A549 (cell line): ENCODE measurements around the gene MCM3AP. TPM values are rescaled to one million over a fixed set of nuclear protein-coding genes. Genes with fewer than 3 reads are reported as not detected.

ENCODE experiments used
- ATAC-seq, 2 experiments: fragments of 200-7000 bp in 1 of 2; fragments of >200 bp in 1 of 2; cut with Nextera tagmentation in 1 of 2; cut with Tn5 transposase in 1 of 2; 3 replicates each; pipeline versions ENCODE4 v1.8.0 to v1.9.1; 2018 to 2020; ENCODE audit warnings: mild to moderate bottlenecking in 1 of 2, moderate library complexity in 1 of 2
- CTCF ChIA-PET: fragments of 300-600 bp; sonication (Branson Sonifier 250); formaldehyde crosslinking; extraction: SDS; loops from one replicate; lab custom pipeline; 2021; ENCODE audit warnings: antibody characterized with exemption, inconsistent platforms; lab: Yijun Ruan, JAX
- POLR2A ChIA-PET: fragments of 350-600 bp; formaldehyde crosslinking; extraction: SDS; loops from one replicate; lab custom pipeline; 2021; ENCODE audit warnings: antibody characterized with exemption, inconsistent platforms; lab: Yijun Ruan, JAX
- DNase-seq, 2 experiments: peaks; one replicate each; pipeline versions ENCODE4 v3.0.0 to v3.0.0-alpha.2; 2011 to 2016; ENCODE audit warnings: low read depth in 1 of 2, low spot score in 1 of 2
- FAIRE-seq: peaks from 2 replicates; lab custom pipeline; 2011; peaks lifted over from hg19 to GRCh38; lab: Jason Lieb, UNC
- H3K27ac ChIP-seq, 2 experiments: fragments of >200 bp; sonication (Bioruptor Twin); formaldehyde crosslinking; 3 replicates each; pipeline ENCODE4 v1.5.1; 2016 to 2017
- H3K4me1 ChIP-seq: fragments of >200 bp; sonication (Bioruptor Twin); formaldehyde crosslinking; 3 replicates; pipeline ENCODE4 v1.6.1; 2016
- H3K4me2 ChIP-seq: fragments of >200 bp; sonication (Bioruptor Twin); formaldehyde crosslinking; 3 replicates; pipeline ENCODE4 v1.6.1; 2016
- H3K4me3 ChIP-seq: fragments of >200 bp; sonication (Bioruptor Twin); formaldehyde crosslinking; 3 replicates; pipeline ENCODE4 v1.5.1; 2016
- H3K9me3 ChIP-seq: fragments of >200 bp; sonication (Bioruptor Twin); formaldehyde crosslinking; 3 replicates; pipeline ENCODE4 v1.6.1; 2016
- BCL3 ChIP-seq: fragments of >200 bp; sonication (Bioruptor Twin); formaldehyde crosslinking; IDR thresholded peaks from 3 replicates; pipeline ENCODE4 v1.6.1; 2016
- BHLHE40 ChIP-seq: IDR thresholded peaks from 2 replicates; pipeline ENCODE4 v1.6.1; 2012; ENCODE audit warnings: low read depth, low read length, inconsistent platforms
- CBX2 ChIP-seq: fragments of 200-600 bp; sonication (generic); IDR thresholded peaks from 2 replicates; pipeline ENCODE4 v1.6.1; 2016; ENCODE audit warnings: low read depth, mild to moderate bottlenecking, borderline replicate concordance
- CBX8 ChIP-seq: fragments of 200-600 bp; sonication (generic); IDR thresholded peaks from 2 replicates; pipeline ENCODE4 v1.6.1; 2016
- CHD2 ChIP-seq: fragments of 150-350 bp; IDR thresholded peaks from 2 replicates; pipeline ENCODE4 v1.6.1; 2014; ENCODE audit warnings: low read length; ENCODE audit not compliant: partially characterized antibody
- CHD4 ChIP-seq: fragments of 200-600 bp; sonication (generic); IDR thresholded peaks from 2 replicates; pipeline ENCODE4 v1.6.1; 2016; ENCODE audit warnings: antibody characterized with exemption, mild to moderate bottlenecking, borderline replicate concordance
- ESRRA ChIP-seq: fragments of 150-350 bp; IDR thresholded peaks from 2 replicates; pipeline ENCODE4 v1.6.1; 2014; ENCODE audit warnings: mild to moderate bottlenecking, low read length, borderline replicate concordance
- FOSB ChIP-seq: fragments of 250-450 bp; sonication (Bioruptor Pico); IDR thresholded peaks from 2 replicates; pipeline ENCODE4 v1.5.0; 2020; ENCODE audit warnings: mild to moderate bottlenecking, moderate library complexity
- HOXA7 ChIP-seq: fragments of 250-450 bp; sonication (Bioruptor Pico); IDR thresholded peaks from 2 replicates; pipeline ENCODE4 v1.5.0; 2020; ENCODE audit warnings: mild to moderate bottlenecking, moderate library complexity
- JUN ChIP-seq, 2 experiments: fragments of >200 bp; sonication (Bioruptor Twin); formaldehyde crosslinking; IDR thresholded peaks; 2 replicates in 1 of 2; 3 replicates in 1 of 2; pipeline ENCODE4 v1.6.1; 2016 to 2017
- KDM5A ChIP-seq: fragments of 200-600 bp; sonication (generic); IDR thresholded peaks from 2 replicates; pipeline ENCODE4 v1.6.1; 2016; ENCODE audit warnings: antibody characterized with exemption, mild to moderate bottlenecking
- MAZ ChIP-seq: fragments of 150-350 bp; IDR thresholded peaks from 2 replicates; pipeline ENCODE4 v1.6.1; 2014; ENCODE audit warnings: antibody characterized with exemption, low read depth, low read length, borderline replicate concordance
- NFE2L2 ChIP-seq: fragments of 150-350 bp; conservative IDR thresholded peaks from 2 replicates; pipeline ENCODE4 v1.6.1; 2014; ENCODE audit warnings: low read length
- NPAS2 ChIP-seq: fragments of 250-450 bp; sonication (Bioruptor Pico); IDR thresholded peaks from 2 replicates; pipeline ENCODE4 v1.8.0; 2022; ENCODE audit warnings: mild to moderate bottlenecking, moderate library complexity, borderline replicate concordance
- POLR2A ChIP-seq: IDR thresholded peaks from 2 replicates; pipeline ENCODE4 v1.6.1; 2012; ENCODE audit warnings: mild to moderate bottlenecking, low read length
- POLR2AphosphoS2 ChIP-seq: conservative IDR thresholded peaks from 2 replicates; pipeline ENCODE4 v1.6.1; 2012; ENCODE audit warnings: low read length, improper control_type of control experiment, inconsistent platforms
- RAD21 ChIP-seq, 2 experiments: fragments of >200 bp in 1 of 2; sonication (Bioruptor Twin) in 1 of 2; formaldehyde crosslinking in 1 of 2; IDR thresholded peaks in 1 of 2; conservative IDR thresholded peaks in 1 of 2; 2 replicates in 1 of 2; 3 replicates in 1 of 2; pipeline ENCODE4 v1.6.1; 2012 to 2018; ENCODE audit warnings: inconsistent platforms in 1 of 2
- RARB ChIP-seq: fragments of 250-450 bp; sonication (Bioruptor Pico); IDR thresholded peaks from 2 replicates; pipeline ENCODE4 v1.8.0; 2021; ENCODE audit warnings: mild to moderate bottlenecking, moderate library complexity
- RCOR1 ChIP-seq: fragments of 150-350 bp; IDR thresholded peaks from 2 replicates; pipeline ENCODE4 v1.6.1; 2014; ENCODE audit warnings: antibody characterized with exemption, low read length, low read depth
- REST ChIP-seq: fragments of 200-600 bp; sonication (generic); IDR thresholded peaks from 2 replicates; pipeline ENCODE4 v1.6.1; 2016; ENCODE audit warnings: antibody characterized with exemption, mild to moderate bottlenecking, moderate library complexity
- RNF2 ChIP-seq: fragments of 200-600 bp; sonication (generic); IDR thresholded peaks from 2 replicates; pipeline ENCODE4 v1.6.1; 2016; ENCODE audit warnings: low read depth, mild to moderate bottlenecking, antibody characterized with exemption, moderate library complexity, borderline replicate concordance
- SMC3 ChIP-seq: fragments of >200 bp; sonication (Bioruptor Twin); formaldehyde crosslinking; IDR thresholded peaks from 3 replicates; pipeline ENCODE4 v1.6.1; 2018; ENCODE audit warnings: inconsistent platforms
- TP53 ChIP-seq: fragments of 250-450 bp; sonication (Bioruptor Pico); IDR thresholded peaks from 2 replicates; pipeline ENCODE4 v1.5.0; 2021; ENCODE audit warnings: mild to moderate bottlenecking, moderate library complexity
- ZC3H11A ChIP-seq: fragments of 450-650 bp; IDR thresholded peaks from 2 replicates; pipeline ENCODE4 v1.6.1; 2014; ENCODE audit warnings: antibody characterized with exemption, mild to moderate bottlenecking
- ZNF302 ChIP-seq: fragments of 250-450 bp; sonication (Bioruptor Pico); IDR thresholded peaks from 2 replicates; pipeline ENCODE4 v1.9.0; 2021; ENCODE audit warnings: inconsistent platforms, mild to moderate bottlenecking, moderate library complexity
- ZSCAN20 ChIP-seq: fragments of 250-450 bp; sonication (Bioruptor Pico); IDR thresholded peaks from 2 replicates; pipeline ENCODE4 v1.8.0; 2022; ENCODE audit warnings: mild to moderate bottlenecking, moderate library complexity
- WGBS: methylation state at CpG from one replicate; pipeline ENCODE4 v1.1.6; 2017; ENCODE audit errors: missing lambda C conversion rate; 5-methylcytosine and 5-hydroxymethylcytosine counted together
- polyA plus RNA-seq, 4 experiments: library from polyadenylated mRNA; depleted of rRNA in 3 of 4; stranded (reverse); fragments of >200 nt; fragmentation: RNase III in 1 of 4; extraction: RNeasy Plus Mini Kit Qiagen cat#74134 plus additional on column Dnase treatment in 1 of 4; gene quantifications; 2 replicates in 3 of 4; 3 replicates in 1 of 4; pipeline ENCODE4 v1.2.3, GENCODE V29; 2011 to 2017
- TF ChIP-seq, protein P1 (sequence below): fragments of 150-350 bp; IDR thresholded peaks from 2 replicates; pipeline ENCODE4 v1.6.1; 2014; ENCODE audit warnings: low read depth, mild to moderate bottlenecking, low read length
- TF ChIP-seq, protein P2 (sequence below): fragments of 450-650 bp; IDR thresholded peaks from 2 replicates; pipeline ENCODE4 v1.6.1; 2014; ENCODE audit warnings: antibody characterized with exemption
- TF ChIP-seq, protein P3 (sequence below): fragments of >200 bp; sonication (Bioruptor Twin); formaldehyde crosslinking; IDR thresholded peaks from 2 replicates; pipeline ENCODE4 v1.6.1; 2016

MCM3AP gene
- polyA plus RNA-seq, 2 of the 4 experiments (the other 2 are of a cell fraction): 41.2 to 43.6 TPM

- TF ChIP-seq, protein P1, sequence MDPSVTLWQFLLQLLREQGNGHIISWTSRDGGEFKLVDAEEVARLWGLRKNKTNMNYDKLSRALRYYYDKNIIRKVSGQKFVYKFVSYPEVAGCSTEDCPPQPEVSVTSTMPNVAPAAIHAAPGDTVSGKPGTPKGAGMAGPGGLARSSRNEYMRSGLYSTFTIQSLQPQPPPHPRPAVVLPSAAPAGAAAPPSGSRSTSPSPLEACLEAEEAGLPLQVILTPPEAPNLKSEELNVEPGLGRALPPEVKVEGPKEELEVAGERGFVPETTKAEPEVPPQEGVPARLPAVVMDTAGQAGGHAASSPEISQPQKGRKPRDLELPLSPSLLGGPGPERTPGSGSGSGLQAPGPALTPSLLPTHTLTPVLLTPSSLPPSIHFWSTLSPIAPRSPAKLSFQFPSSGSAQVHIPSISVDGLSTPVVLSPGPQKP: no peak
- TF ChIP-seq SMC3 (no peak), POLR2A (no peak), TP53 (CRISPR knock-in tag) (no peak), JUN (IDR thresholded peaks at IDR 0.05) (no peak), FOSB (CRISPR knock-in tag) (no peak), CHD4 (no peak), BCL3 (no peak)
- DNase-seq (no peak), ATAC-seq (no peak), FAIRE-seq (no peak)
- Histone ChIP-seq H3K27ac (no peak overlapping the region), H3K4me2 (no peak overlapping the region), H3K9me3 (no peaks in the 10 kb centered on the region), H3K4me3 (no peak overlapping the region), H3K4me1 (no peaks in the 10 kb centered on the region)
- ChIA-PET POLR2A (no interaction called here), CTCF (no interaction called here)
- WGBS: 54% methylated on average over 2 of the region's 2 CpGs
Observed at GRCh38 chr21:46307625-46308024, 22.2 kb upstream of the MCM3AP start.

DNA sequence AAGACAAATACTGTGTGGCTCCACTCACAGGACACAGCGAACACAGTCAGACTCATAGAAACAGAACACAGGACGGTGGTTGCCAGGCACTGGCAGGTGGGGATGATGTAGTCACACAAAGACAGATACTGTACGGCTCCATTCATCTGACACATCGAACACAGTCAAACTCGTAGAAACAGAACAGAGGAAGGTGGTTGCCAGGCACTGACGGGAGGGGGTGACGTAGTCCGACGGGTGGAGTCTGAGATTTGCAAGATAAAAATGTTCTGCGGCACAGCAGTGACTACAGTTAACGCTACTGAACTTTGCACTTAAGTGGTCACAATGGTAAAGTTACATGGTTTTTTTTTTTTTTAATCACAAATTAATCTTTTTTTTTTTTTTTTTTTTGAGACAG is 19.5 kb upstream of the MCM3AP start:
- ATAC-seq (no peak), DNase-seq (no peak), FAIRE-seq (no peak)
- H3K4me1 ChIP-seq: no peaks in the 10 kb centered on the region
- TF ChIP-seq, protein P2, sequence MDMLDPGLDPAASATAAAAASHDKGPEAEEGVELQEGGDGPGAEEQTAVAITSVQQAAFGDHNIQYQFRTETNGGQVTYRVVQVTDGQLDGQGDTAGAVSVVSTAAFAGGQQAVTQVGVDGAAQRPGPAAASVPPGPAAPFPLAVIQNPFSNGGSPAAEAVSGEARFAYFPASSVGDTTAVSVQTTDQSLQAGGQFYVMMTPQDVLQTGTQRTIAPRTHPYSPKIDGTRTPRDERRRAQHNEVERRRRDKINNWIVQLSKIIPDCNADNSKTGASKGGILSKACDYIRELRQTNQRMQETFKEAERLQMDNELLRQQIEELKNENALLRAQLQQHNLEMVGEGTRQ: no peak
- no peak for TF ChIP-seq POLR2AphosphoS2
- no peak for TF ChIP-seq BHLHE40
- no peak for TF ChIP-seq RAD21 (conservative IDR thresholded peaks at IDR 0.05 in 1 of 2, IDR thresholded peaks at IDR 0.05 in 1 of 2)
- no peak for TF ChIP-seq ZC3H11A
- no peak for TF ChIP-seq RNF2
- TF ChIP-seq NFE2L2: no peak
- TF ChIP-seq HOXA7 (CRISPR knock-in tag): no peak
- TF ChIP-seq KDM5A: no peak
- TF ChIP-seq, protein P3, sequence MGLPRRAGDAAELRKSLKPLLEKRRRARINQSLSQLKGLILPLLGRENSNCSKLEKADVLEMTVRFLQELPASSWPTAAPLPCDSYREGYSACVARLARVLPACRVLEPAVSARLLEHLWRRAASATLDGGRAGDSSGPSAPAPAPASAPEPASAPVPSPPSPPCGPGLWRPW: no peak
- TF ChIP-seq NPAS2 (CRISPR knock-in tag): no peak
- no peak for TF ChIP-seq TP53 (CRISPR knock-in tag)
- no peak for TF ChIP-seq ZSCAN20 (CRISPR knock-in tag)
- POLR2A ChIA-PET: no interaction called here
- H3K4me3 ChIP-seq: no peak overlapping the region
- H3K4me2 ChIP-seq: no peak overlapping the region
- 93% methylated on average over 11 of the region's 11 CpGs for WGBS
- no peak overlapping the region for H3K27ac ChIP-seq
- no peaks in the 10 kb centered on the region for H3K9me3 ChIP-seq
- CTCF ChIA-PET: no interaction called here

DNA sequence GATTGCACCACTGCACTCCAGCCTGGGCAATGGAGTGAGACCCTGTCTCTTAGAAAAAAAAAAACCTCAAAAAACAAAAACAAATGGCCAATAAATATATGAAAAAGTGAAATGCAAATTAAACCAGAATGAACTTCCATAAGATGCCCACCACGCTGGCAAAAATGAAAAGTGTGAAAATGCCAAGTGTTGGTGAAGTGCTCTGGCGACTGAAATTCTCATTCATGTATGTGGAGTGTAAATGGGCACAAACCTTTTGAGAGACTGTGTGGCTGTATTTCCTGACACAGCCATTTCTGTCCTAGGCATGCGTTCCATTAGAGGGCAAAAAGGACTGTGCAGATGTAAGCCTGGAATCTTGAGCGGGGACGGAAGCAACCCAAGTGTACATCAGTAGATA is 19.0 kb upstream of the MCM3AP start:
- ChIA-PET CTCF (no interaction called here), POLR2A (no interaction called here)
- H3K4me1 ChIP-seq: no peaks in the 10 kb centered on the region
- no peak overlapping the region for H3K4me2 ChIP-seq
- H3K27ac ChIP-seq: no peak overlapping the region
- ATAC-seq (no peak), FAIRE-seq (no peak), DNase-seq (no peak)
- 97% methylated on average over 5 of the region's 5 CpGs for WGBS
- no peaks in the 10 kb centered on the region for H3K9me3 ChIP-seq
- no peak overlapping the region for H3K4me3 ChIP-seq
- TF ChIP-seq ZNF302 (CRISPR knock-in tag) (no peak), RARB (no peak), CBX8 (no peak), CHD2 (no peak), REST (no peak), MAZ (no peak), KDM5A (no peak), CBX2 (no peak), RCOR1 (no peak), ESRRA (no peak)
- TF ChIP-seq, protein P1: no peak
